Neuronal stem cell (in vitro differentiated cells): ENCODE measurements around the gene METTL8.

Experiments
- DNase-seq: peaks from one replicate; pipeline ENCODE4 v3.0.0-alpha.2; 2013; ENCODE audit warnings: low spot score
- H2AFZ ChIP-seq: one replicate; pipeline ENCODE4 v1.6.1; 2013; ENCODE audit warnings: mild to moderate bottlenecking, low read length, inconsistent platforms
- H2AK5ac ChIP-seq: 2 replicates; pipeline ENCODE4 v1.6.1; 2013; ENCODE audit warnings: low read depth, mild to moderate bottlenecking, inconsistent platforms, low read length, moderate library complexity, mixed read lengths
- H2BK120ac ChIP-seq: 2 replicates; pipeline ENCODE4 v1.6.1; 2013; ENCODE audit warnings: low read depth, mild to moderate bottlenecking, inconsistent platforms, low read length, moderate library complexity, mixed read lengths
- H2BK12ac ChIP-seq: one replicate; pipeline ENCODE4 v1.6.1; 2013; ENCODE audit warnings: low read length, inconsistent platforms
- H2BK15ac ChIP-seq: 2 replicates; pipeline ENCODE4 v1.6.1; 2013; ENCODE audit warnings: mild to moderate bottlenecking, low read length, inconsistent platforms, mixed read lengths
- H2BK5ac ChIP-seq: one replicate; pipeline ENCODE4 v1.6.1; 2013; ENCODE audit warnings: inconsistent platforms, mild to moderate bottlenecking, low read length, moderate library complexity
- H3K14ac ChIP-seq: one replicate; pipeline ENCODE4 v1.6.1; 2013; ENCODE audit warnings: low read length, inconsistent platforms
- H3K18ac ChIP-seq: 2 replicates; pipeline ENCODE4 v1.6.1; 2013; ENCODE audit warnings: low read length, inconsistent platforms
- H3K23ac ChIP-seq: 2 replicates; pipeline ENCODE4 v1.6.1; 2013; ENCODE audit warnings: low read depth, mild to moderate bottlenecking, mixed read lengths, low read length, inconsistent platforms; ENCODE audit not compliant: poor library complexity
- H3K27ac ChIP-seq: replicated peaks from 3 replicates; pipeline ENCODE4 v1.5.1; 2013; ENCODE audit warnings: low read length, inconsistent platforms
- H3K27me3 ChIP-seq, 3 experiments: 2 replicates each; pipeline ENCODE4 v1.6.1; 2013; ENCODE audit warnings: low read length in 3 of 3, mild to moderate bottlenecking in 2 of 3, inconsistent platforms in 1 of 3, low read depth in 1 of 3, mixed read lengths in 1 of 3, moderate library complexity in 1 of 3; ENCODE audit not compliant: control insufficient read depth in 3 of 3, insufficient read depth in 3 of 3
- H3K36me3 ChIP-seq, 2 donors: replicated peaks in 1 of 2; 2 replicates each; pipeline ENCODE4 v1.6.1; 2013; ENCODE audit warnings: low read length in 2 of 2; ENCODE audit not compliant: control insufficient read depth in 2 of 2, insufficient read depth in 2 of 2
- H3K4ac ChIP-seq: 2 replicates; pipeline ENCODE4 v1.6.1; 2013; ENCODE audit warnings: inconsistent platforms, mild to moderate bottlenecking, low read length, moderate library complexity
- H3K4me1 ChIP-seq, 2 donors: 1 replicate in 1 of 2; 2 replicates in 1 of 2; pipeline ENCODE4 v1.6.1; 2013; ENCODE audit warnings: low read length in 2 of 2, low read depth in 1 of 2; ENCODE audit not compliant: control insufficient read depth in 2 of 2, insufficient read depth in 1 of 2
- H3K4me2 ChIP-seq: one replicate; pipeline ENCODE4 v1.6.1; 2013; ENCODE audit warnings: mild to moderate bottlenecking, low read length, inconsistent platforms; ENCODE audit not compliant: insufficient read depth, poor library complexity, severe bottlenecking
- H3K4me3 ChIP-seq, 2 donors: 2 replicates each; pipeline ENCODE4 v1.5.1; 2013; ENCODE audit warnings: low read length in 2 of 2, mild to moderate bottlenecking in 2 of 2, inconsistent platforms in 1 of 2, moderate library complexity in 1 of 2
- H3K79me1 ChIP-seq: one replicate; pipeline ENCODE4 v1.6.1; 2013; ENCODE audit warnings: low read depth, mild to moderate bottlenecking, inconsistent platforms, low read length, moderate library complexity
- H3K9ac ChIP-seq: one replicate; pipeline ENCODE4 v1.6.1; 2013; ENCODE audit warnings: mild to moderate bottlenecking, low read depth, low read length, inconsistent platforms; ENCODE audit not compliant: poor library complexity
- H3K9me3 ChIP-seq, 2 donors: replicated peaks in 1 of 2; 2 replicates each; pipeline versions ENCODE3 to v1.6.1; 2013; ENCODE audit warnings: low read length in 2 of 2, mild to moderate bottlenecking in 2 of 2, inconsistent platforms in 1 of 2, low read depth in 1 of 2, mixed read lengths in 1 of 2, moderate library complexity in 1 of 2; ENCODE audit not compliant: control insufficient read depth in 2 of 2, insufficient read depth in 1 of 2
- H4K8ac ChIP-seq: one replicate; pipeline ENCODE4 v1.6.1; 2013; ENCODE audit warnings: low read depth, mild to moderate bottlenecking, inconsistent platforms, low read length, moderate library complexity
- H4K91ac ChIP-seq: one replicate; pipeline ENCODE4 v1.6.1; 2013; ENCODE audit warnings: low read length, low read depth, mild to moderate bottlenecking, inconsistent platforms; ENCODE audit not compliant: poor library complexity
- WGBS, 2 donors: extraction: QIAGEN DNeasy Blood & Tissue Kit; methylation state at CpG; one replicate each; pipeline ENCODE4 v1.1.7; 2013; ENCODE audit warnings: missing lambda C conversion rate in 2 of 2, mixed read lengths in 1 of 2; ENCODE audit not compliant: insufficient read length in 2 of 2, insufficient replicate concordance in 1 of 2; ENCODE audit errors: extremely low coverage in 2 of 2; 5-methylcytosine and 5-hydroxymethylcytosine counted together

Gene METTL8

GRCh38 chr2:171451074-171451473 is 17.3 kb upstream of the METTL8 start:
- H3K27ac ChIP-seq: no peak overlapping the region
- H2BK120ac ChIP-seq: no peak overlapping the region
- H3K36me3 ChIP-seq: peaks cover 10 to 93% of the 10 kb centered on the region in 2 donors
- no peak overlapping the region for H3K14ac ChIP-seq
- H3K18ac ChIP-seq: no peak overlapping the region
- H3K4me2 ChIP-seq: no peak overlapping the region
- H3K4me3 ChIP-seq: no peak overlapping the region
- no peak overlapping the region for H2AFZ ChIP-seq
- no peak for DNase-seq
- no peak overlapping the region for H2BK5ac ChIP-seq
- no peak overlapping the region for H4K91ac ChIP-seq
- H3K9me3 ChIP-seq: peaks cover 0 to 12% of the 10 kb centered on the region in 2 donors
- H2BK15ac ChIP-seq: no peak overlapping the region
- H3K4ac ChIP-seq: no peak overlapping the region
- H3K4me1 ChIP-seq: no peaks in the 10 kb centered on the region
- H3K23ac ChIP-seq: no peak overlapping the region
- no peak overlapping the region for H3K9ac ChIP-seq
- H2AK5ac ChIP-seq: no peak overlapping the region
- no peaks in the 10 kb centered on the region for H3K79me1 ChIP-seq
- no peak overlapping the region for H2BK12ac ChIP-seq
- H3K27me3 ChIP-seq: no peaks in the 10 kb centered on the region
- H4K8ac ChIP-seq: no peak overlapping the region

GRCh38 chr2:171447675-171448074 is 13.9 kb upstream of the METTL8 start:
- no peaks in the 10 kb centered on the region for H3K79me1 ChIP-seq
- no peak overlapping the region for H4K91ac ChIP-seq
- no peak for DNase-seq
- H3K18ac ChIP-seq: no peak overlapping the region
- no peak overlapping the region for H2BK12ac ChIP-seq
- H3K23ac ChIP-seq: no peak overlapping the region
- no peak overlapping the region for H4K8ac ChIP-seq
- no peaks in the 10 kb centered on the region for H3K27me3 ChIP-seq
- H2AFZ ChIP-seq: no peak overlapping the region
- H2BK5ac ChIP-seq: no peak overlapping the region
- H3K14ac ChIP-seq: no peak overlapping the region
- no peak overlapping the region for H2AK5ac ChIP-seq
- no peak overlapping the region for H2BK120ac ChIP-seq
- no CpG with 5 or more reads among the region's 2 CpGs for WGBS, 2 donors
- no peaks in the 10 kb centered on the region for H3K4me1 ChIP-seq
- no peaks in the 10 kb centered on the region for H3K9me3 ChIP-seq
- H3K27ac ChIP-seq: no peak overlapping the region
- H3K9ac ChIP-seq: no peak overlapping the region
- H3K4me2 ChIP-seq: no peak overlapping the region
- H3K36me3 ChIP-seq: peaks cover 7 to 94% of the 10 kb centered on the region in 2 donors
- no peak overlapping the region for H2BK15ac ChIP-seq
- H3K4ac ChIP-seq: no peak overlapping the region
- H3K4me3 ChIP-seq: no peak overlapping the region

GRCh38 chr2:171441470-171441869 is 7.7 kb upstream of the METTL8 start:
- no peaks in the 10 kb centered on the region for H3K27me3 ChIP-seq
- no peak overlapping the region for H3K9ac ChIP-seq
- H2BK15ac ChIP-seq: no peak overlapping the region
- no peak overlapping the region for H2BK12ac ChIP-seq
- no peak overlapping the region for H2AFZ ChIP-seq
- H3K18ac ChIP-seq: no peak overlapping the region
- H3K14ac ChIP-seq: no peak overlapping the region
- no peak overlapping the region for H3K27ac ChIP-seq
- peaks cover 15 to 91% of the 10 kb centered on the region in 2 donors for H3K36me3 ChIP-seq
- no peak overlapping the region for H2BK5ac ChIP-seq
- no peak overlapping the region for H2BK120ac ChIP-seq
- no peak overlapping the region for H3K4ac ChIP-seq
- H4K91ac ChIP-seq: no peak overlapping the region
- no peak overlapping the region for H3K23ac ChIP-seq
- no peaks in the 10 kb centered on the region for H3K4me1 ChIP-seq
- DNase-seq: no peak
- H4K8ac ChIP-seq: no peak overlapping the region
- H3K4me3 ChIP-seq: no peak overlapping the region
- peaks cover 0 to 1% of the 10 kb centered on the region in 2 donors for H3K9me3 ChIP-seq
- no peak overlapping the region for H2AK5ac ChIP-seq
- no peak overlapping the region for H3K4me2 ChIP-seq
- H3K79me1 ChIP-seq: no peaks in the 10 kb centered on the region

GRCh38 chr2:171436307-171436706 is 2.5 kb upstream of the METTL8 start:
- no peak for DNase-seq
- Histone ChIP-seq H3K27ac (no peak overlapping the region), H3K9me3 (peaks cover 0 to 8% of the 10 kb centered on the region in 2 donors), H3K4me3 (no peak overlapping the region), H4K8ac (no peak overlapping the region), H4K91ac (no peak overlapping the region), H2BK12ac (no peak overlapping the region), H3K9ac (no peak overlapping the region), H3K4ac (no peak overlapping the region), H3K36me3 (peaks cover 14 to 59% of the 10 kb centered on the region in 2 donors), H3K23ac (no peak overlapping the region), H2AK5ac (no peak overlapping the region), H3K79me1 (no peaks in the 10 kb centered on the region), H3K27me3 (no peaks in the 10 kb centered on the region), H3K4me2 (no peak overlapping the region), H3K18ac (no peak overlapping the region), H3K14ac (no peak overlapping the region), H3K4me1 (peaks cover 5 to 6% of the 10 kb centered on the region in 2 donors), H2BK5ac (no peak overlapping the region), H2BK15ac (no peak overlapping the region), H2BK120ac (no peak overlapping the region), H2AFZ (no peak overlapping the region)
- no CpG with 5 or more reads among the region's 1 CpG for WGBS, 2 donors
